ENCODE results near the gene CNTNAP2.
"Not testable (repeated sequence)": the region's sequence is repeated elsewhere in the genome, so short reads cannot be mapped to it uniquely, and the experiment has no call there.

The CNTNAP2 gene

GRCh38 chr7:148287538-148287937 lies 2170.9 kb downstream of the CNTNAP2 start:
- DNase-seq, result no peak

- no peak for DNase-seq
Observed at GRCh38 chr7:148288592-148289151, 2172.1 kb downstream of the CNTNAP2 start.

DNA sequence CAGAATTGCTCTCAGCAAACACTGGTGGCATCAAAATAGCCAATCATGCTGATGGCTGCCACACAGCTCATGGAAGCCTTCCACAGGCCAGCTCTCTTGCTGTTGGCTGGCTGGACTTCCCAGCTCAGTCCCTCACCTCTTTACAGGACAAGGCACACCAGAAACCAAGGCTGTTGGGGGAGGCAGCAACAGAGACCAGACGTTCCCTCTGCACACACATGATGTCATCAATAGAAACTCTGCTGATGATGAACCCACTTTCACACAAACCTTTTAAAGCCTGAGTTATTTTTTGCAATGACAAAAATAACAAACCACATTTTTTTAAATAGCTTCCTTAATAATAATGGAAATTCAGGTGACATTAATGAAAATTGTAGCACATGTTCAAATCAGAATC lies 2173.0 kb downstream of the CNTNAP2 start:
- DNase-seq, result no peak

- no peak for DNase-seq
Observed at GRCh38 chr7:148290538-148290937, 2173.9 kb downstream of the CNTNAP2 start.

DNA sequence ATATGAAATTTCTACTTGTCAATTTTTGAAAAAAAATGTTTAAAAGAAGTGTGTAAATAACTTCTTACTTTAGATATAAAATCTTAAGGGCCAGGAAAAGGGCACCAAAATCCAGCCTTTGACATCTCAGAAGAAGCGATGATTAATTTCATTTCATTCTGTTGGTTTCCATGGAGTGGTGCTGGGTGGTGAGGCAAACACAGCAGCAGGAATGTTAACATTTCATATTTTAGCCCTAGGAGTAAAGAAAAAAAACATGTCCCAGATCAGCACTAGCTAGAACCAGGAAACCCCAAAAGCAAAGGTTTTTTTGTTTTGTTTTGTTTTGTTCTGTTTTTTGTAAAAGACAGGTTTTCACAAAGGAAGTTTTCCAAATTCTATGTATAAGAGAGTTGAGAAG lies 2175.2 kb downstream of the CNTNAP2 start:
- no peak for DNase-seq

DNA sequence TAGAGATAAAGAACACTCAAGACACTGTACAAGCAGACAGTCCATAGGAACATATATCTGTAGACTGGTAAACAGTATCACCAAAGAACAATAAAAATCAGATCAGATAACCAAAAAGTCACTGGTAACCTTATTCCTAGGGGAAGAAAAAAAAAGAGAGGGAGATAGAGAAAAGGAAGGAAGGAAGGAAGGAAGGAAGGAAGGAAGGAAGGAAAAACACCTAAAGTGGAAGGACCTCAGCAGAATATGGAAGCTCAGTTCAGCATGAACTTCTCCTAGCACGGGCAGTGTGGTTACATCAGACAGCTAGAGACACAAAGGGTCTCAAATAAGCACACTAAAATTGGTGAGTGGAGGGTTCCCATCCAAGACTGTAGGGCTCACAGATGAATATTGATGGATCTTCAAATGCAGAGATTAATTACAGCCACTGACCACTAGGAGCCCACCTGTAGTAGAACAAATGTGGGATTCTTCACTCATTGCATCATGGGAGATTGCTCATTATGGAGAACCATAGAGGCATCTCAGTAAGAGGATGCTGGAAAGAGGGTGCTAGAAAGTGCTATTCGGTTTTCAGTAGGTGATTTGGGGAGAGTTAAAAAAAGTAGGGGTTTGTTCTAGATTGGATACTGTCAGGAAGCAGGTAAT lies 2180.5 kb downstream of the CNTNAP2 start:
- no peak for DNase-seq

DNA sequence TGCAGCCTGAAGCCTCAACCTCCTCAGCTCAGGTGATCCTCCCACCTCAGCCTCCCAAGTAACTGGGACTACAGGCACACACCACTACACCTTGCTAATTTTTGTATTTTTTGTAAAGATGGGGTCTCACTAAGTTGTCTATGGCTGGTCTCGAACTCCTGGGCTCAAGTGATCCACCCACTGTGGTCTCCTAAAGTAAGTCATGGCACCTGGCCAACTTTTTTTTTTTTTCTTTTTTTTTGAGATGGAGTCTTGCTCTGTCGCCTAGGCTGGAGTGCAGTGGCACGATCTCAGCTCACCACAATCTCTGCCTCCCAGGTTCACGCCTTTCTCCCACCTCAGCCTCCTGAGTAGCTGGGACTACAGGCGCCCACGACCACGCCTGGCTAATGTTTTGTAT lies 2182.2 kb downstream of the CNTNAP2 start:
- DNase-seq, result not testable (repeated sequence)

DNA sequence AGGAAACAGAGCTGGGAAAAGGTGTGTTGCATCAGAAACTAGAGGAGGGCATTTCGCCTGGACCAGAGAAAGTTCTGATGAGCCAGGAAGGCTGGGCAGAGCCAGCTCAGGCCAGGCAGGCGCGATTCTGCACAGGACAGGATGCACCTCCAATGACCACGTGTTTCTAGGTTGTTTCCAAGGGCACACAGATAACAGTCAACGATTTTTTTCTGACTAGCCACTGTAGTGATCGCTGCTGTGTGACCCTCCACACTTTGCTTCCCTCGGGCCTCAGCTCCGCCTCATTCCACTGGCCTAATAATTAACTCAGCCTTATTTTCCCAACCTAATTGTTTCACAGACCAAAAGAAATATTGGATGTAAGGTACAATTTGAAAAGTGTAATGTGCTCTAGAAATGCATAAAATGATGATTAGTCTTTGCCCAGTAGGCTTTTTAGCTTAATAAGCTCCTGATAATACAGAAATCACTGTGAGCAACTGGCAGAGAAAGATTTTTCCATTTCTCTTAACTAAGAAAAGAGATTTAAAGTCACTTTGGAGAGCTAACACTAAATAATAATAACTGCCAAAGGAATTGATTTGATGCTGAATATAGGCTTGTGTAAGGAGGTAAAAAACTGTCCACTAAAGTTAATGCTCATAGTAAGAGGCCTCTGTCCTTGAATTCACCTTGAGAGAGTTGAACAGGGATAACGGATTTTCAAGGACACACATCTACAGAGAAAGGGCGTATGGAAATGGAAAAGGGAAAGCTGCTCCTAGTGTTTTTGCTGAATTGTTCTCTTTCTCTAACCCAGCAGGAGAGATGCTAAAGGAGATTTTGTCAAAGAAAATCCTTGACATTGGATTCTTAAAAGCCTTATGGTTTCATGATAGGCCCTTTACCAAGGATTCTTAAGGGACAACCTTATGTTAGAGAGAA lies 2183.0 kb downstream of the CNTNAP2 start:
- DNase-seq, result no peak

- not testable (repeated sequence) for DNase-seq
Observed at GRCh38 chr7:148302436-148302835, 2185.8 kb downstream of the CNTNAP2 start.

GRCh38 chr7:148303295-148304082 lies 2186.9 kb downstream of the CNTNAP2 start:
- peak; percentile 89 for DNase-seq

DNA sequence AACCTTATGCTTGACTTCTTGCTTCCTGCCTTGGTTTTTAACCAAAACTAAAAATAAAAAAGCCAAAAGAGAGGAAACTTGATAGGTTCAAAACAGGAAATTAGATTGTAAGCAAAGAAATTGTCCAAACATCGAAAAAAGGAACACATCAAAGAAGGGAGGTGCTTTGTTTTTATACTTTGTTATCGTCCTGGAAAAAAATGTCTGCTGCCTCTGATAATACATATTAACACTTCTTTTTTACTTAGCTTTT lies 2187.4 kb downstream of the CNTNAP2 start:
- DNase-seq, result no peak

GRCh38 chr7:148304456-148304855 lies 2187.9 kb downstream of the CNTNAP2 start:
- no peak for DNase-seq

GRCh38 chr7:148306759-148307158 lies 2190.2 kb downstream of the CNTNAP2 start:
- DNase-seq, result no peak

DNA sequence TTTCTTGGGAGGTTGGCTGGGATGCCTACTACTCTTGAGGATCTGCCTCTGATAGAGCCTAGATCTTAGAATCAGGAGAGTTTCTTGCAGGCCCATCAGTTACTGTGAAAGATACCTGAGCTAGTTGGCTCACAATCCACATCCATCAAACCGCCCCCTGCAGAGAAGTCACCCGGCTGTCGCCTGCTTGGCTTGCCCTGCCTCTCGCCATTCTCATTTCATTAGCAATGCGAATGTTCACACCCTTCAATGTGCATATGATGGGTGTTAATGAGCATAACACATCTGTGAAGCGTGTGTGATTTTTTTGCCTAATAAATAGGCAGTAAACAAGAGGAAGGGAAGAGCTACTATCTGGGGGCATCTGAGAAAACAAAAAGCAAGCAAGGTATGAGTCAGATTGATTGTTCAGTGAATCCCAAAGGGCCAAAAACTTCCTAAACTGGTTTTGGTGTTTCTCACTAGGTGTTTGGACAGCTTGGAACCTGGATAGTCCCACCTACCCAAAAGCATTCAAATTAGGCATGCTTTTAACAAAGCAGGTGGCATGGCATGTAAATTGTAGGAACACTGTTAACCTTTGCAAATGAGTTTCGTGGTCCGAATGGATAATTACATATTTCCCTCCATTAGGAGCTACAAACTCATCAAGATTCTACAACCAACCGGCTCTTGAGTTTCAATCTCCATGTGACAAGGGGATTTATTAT lies 2201.7 kb downstream of the CNTNAP2 start:
- no peak for DNase-seq

GRCh38 chr7:148318838-148319237 lies 2202.2 kb downstream of the CNTNAP2 start:
- no peak for DNase-seq

- DNase-seq, result no peak
Observed at GRCh38 chr7:148319316-148319808, 2202.8 kb downstream of the CNTNAP2 start.

DNA sequence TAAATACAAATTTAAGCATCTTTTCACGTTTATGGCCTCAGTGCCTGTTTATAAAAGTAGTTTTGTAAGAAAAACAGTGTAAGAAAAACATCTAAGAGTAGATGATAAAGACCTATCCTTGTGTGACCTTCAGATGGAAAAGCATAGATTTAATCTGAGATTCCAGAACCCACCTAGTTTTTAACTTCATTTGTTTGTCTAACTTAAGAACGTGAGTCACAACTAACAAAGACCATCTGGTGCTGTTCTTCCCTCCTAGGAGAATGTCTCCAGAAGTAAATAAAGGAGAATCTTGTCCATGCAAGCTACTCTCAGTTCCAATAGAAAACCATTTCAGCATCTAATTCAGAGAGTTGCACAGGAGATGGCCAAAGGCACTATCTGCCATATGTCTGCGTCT lies 2208.6 kb downstream of the CNTNAP2 start:
- DNase-seq, result peak; percentile 7

- DNase-seq, result peak; percentile 24
Observed at GRCh38 chr7:148327379-148327778, 2210.8 kb downstream of the CNTNAP2 start.

DNA sequence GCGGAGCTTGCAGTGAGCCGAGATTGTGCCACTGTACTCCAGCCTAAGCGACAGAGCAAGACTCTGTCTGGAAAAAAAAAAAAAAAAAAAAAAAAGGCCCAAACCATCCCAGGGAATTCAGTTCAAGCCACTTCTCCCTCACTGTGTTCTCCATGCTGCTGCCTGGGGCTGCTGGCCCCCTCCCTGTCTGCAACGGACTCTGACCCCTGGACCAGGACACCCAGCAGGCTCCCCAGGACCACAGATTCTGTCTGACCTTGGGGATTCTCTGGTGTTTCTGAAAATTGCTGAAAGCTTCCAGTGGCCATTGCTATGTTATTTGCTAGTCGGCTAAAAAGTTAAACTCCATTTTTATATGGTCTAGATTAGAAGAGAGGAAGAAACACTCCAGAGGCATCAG lies 2212.3 kb downstream of the CNTNAP2 start:
- DNase-seq, result no peak

DNA sequence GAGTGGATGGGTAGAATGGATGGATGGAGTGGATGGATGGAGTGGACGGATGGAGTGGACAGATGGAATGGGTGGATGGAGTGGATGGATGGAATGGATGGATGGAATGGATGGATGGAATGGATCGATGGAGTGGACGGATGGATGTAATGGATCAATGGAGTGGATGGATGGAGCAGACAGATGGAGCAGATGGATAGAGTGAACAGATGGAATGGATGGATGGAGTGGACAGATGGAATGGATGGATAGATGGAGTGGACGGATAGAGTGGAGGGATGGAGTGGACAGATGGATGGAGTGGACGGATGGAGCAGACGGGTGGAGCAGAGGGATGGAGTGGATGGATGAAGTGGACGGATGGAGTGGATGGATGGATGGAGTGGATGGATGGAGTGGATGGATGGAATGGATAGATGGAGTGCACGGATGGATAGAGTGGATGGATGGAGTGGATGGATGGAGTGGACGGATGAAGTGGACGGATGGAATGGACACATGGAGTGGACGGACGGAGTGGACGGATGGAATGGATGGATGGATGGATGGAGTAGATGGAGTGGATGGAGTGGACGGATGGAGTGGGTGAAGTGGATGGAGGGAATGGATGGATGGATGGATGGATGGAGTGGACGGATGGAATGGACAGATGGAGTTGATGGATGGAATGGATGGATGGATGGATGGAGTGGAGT lies 2213.7 kb downstream of the CNTNAP2 start:
- DNase-seq, result no peak

- DNase-seq, result no peak
Observed at GRCh38 chr7:148330822-148331221, 2214.2 kb downstream of the CNTNAP2 start.

DNA sequence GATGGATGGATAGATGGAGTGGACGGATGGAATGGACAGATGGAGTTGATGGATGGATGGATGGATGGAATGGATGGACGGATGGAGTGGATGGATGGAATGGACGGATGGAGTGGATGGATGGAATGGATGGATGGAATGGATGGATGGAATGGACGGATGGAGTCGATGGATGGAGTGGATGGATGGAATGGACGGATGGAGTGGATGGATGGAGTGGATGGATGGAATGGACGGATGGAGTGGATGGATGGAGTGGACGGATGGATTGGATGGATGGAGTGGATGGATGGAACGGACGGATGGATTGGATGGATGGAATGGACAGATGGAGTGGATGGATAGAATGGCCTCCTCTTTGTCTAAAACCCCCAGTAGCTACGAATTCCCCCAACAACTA lies 2214.9 kb downstream of the CNTNAP2 start:
- DNase-seq, result not testable (repeated sequence)
